ENCODE data around the gene PSORS1C1. TPM values are rescaled to one million over a fixed set of nuclear protein-coding genes. Genes with fewer than 3 reads are reported as not detected.

Gene PSORS1C1
- total and polyA plus RNA-seq, 10 donors = 0.11 to 3.4 (median 0.76) TPM; not detected in 3

GRCh38 chr6:31154436-31154835 lies 39.8 kb downstream of the PSORS1C1 start:
- TF ChIP-seq POLR2AphosphoS5 (IDR thresholded peaks at IDR 0.05) (no peak), POLR2A (IDR thresholded peaks at IDR 0.05) (no peak), CTCF (IDR thresholded peaks at IDR 0.05 in 8 of 11, conservative IDR thresholded peaks at IDR 0.05 in 3 of 11) (no peak)
- Histone ChIP-seq H3K9me3 (no peaks in the 10 kb centered on the region), H3K4me1 (peaks cover 11 to 25% (median 19%) of the 10 kb centered on the region in 6 donors), H3K27ac (no peak overlapping the region), H3K4me3 (no peak overlapping the region), H3K27me3 (replicated peaks in 1 of 7) (no peaks in the 10 kb centered on the region), H3K36me3 (peaks cover 0 to 58% (median 21%) of the 10 kb centered on the region in 6 donors)
- intact Hi-C loops (cut with DNase I; ENCODE audit: low total_unique reads) = no loop called here
- WGBS, 5 donors = 91 to 99% (median 97%) methylated on average over 9 to 15 of the region's 15 CpGs
- DNase-seq = no peak

- intact Hi-C loops (cut with DNase I; ENCODE audit: low total_unique reads) = no loop called here
- 94 to 99% (median 96%) methylated on average over 7 of the region's 7 CpGs for WGBS, 5 donors
These were observed 42.0 kb downstream of the PSORS1C1 start for GRCh38 chr6:31156641-31157040.

GRCh38 chr6:31157513-31158139 lies 43.0 kb downstream of the PSORS1C1 start, which contains the start of gene CCHCR1:
Gene CCHCR1 (minus strand): TSS chr6:31157802. CDS start chr6:31157600, 202 bp downstream.
- Histone ChIP-seq H3K27ac (peak within 1 kb of the TSS; percentile 42 to 90 (median 79)), H3K36me3 (peaks cover 0 to 52% (median 7%) of the 10 kb centered on the region in 6 donors), H3K9me3 (no peaks in the 10 kb centered on the region), H3K4me3 (peak within 1 kb of the TSS; percentile 63 to 94 (median 84)), H3K4me1 (peaks cover 11 to 38% (median 25%) of the 10 kb centered on the region in 6 donors), H3K27me3 (replicated peaks in 1 of 7) (no peaks in the 10 kb centered on the region)
- no peak for DNase-seq
- 11 to 16% (median 14%) methylated on average over 14 of the region's 14 CpGs for WGBS, 5 donors
- intact Hi-C loops (cut with DNase I; ENCODE audit: low total_unique reads) = no loop called here
- TF ChIP-seq CTCF (IDR thresholded peaks at IDR 0.05 in 8 of 11, conservative IDR thresholded peaks at IDR 0.05 in 3 of 11) (no peak), POLR2AphosphoS5 (IDR thresholded peaks at IDR 0.05) (no peak)

More at GRCh38 chr6:31156641-31157040, 42.0 kb downstream of the PSORS1C1 start:
- peaks cover 11 to 38% (median 25%) of the 10 kb centered on the region in 6 donors for H3K4me1 ChIP-seq
- no peak overlapping the region for H3K27ac ChIP-seq
- DNase-seq = no peak
- no peaks in the 10 kb centered on the region for H3K27me3 ChIP-seq (replicated peaks in 1 of 7)
- H3K4me3 ChIP-seq = no peak overlapping the region
- H3K9me3 ChIP-seq = no peaks in the 10 kb centered on the region
- TF ChIP-seq CTCF (IDR thresholded peaks at IDR 0.05 in 8 of 11, conservative IDR thresholded peaks at IDR 0.05 in 3 of 11) (no peak), POLR2A (IDR thresholded peaks at IDR 0.05) (no peak), POLR2AphosphoS5 (IDR thresholded peaks at IDR 0.05) (no peak)
- peaks cover 0 to 44% (median 7%) of the 10 kb centered on the region in 6 donors for H3K36me3 ChIP-seq

- 0 to 1% (median 0%) methylated on average over 47 to 65 of the region's 65 CpGs for WGBS, 5 donors
- no peaks in the 10 kb centered on the region for H3K9me3 ChIP-seq
- DNase-seq = peak; percentile 99
- TF ChIP-seq POLR2AphosphoS5 (IDR thresholded peaks at IDR 0.05) (peak; percentile 74 to 86 (median 85)), POLR2A (IDR thresholded peaks at IDR 0.05) (peak in 1 of 3 donors; percentile 32), CTCF (IDR thresholded peaks at IDR 0.05 in 8 of 11, conservative IDR thresholded peaks at IDR 0.05 in 3 of 11) (peak in 3 of 11 experiments; percentile 17 to 46 (median 31))
- no peaks in the 10 kb centered on the region for H3K27me3 ChIP-seq (replicated peaks in 1 of 7)
- H3K4me1 ChIP-seq = peaks cover 11 to 38% (median 25%) of the 10 kb centered on the region in 6 donors
- intact Hi-C loops (cut with DNase I; ENCODE audit: low total_unique reads) = no loop called here
- H3K4me3 ChIP-seq = peak within 1 kb of the TSS; percentile 63 to 94 (median 84)
- peaks cover 0 to 52% (median 7%) of the 10 kb centered on the region in 6 donors for H3K36me3 ChIP-seq
- peak within 1 kb of the TSS; percentile 42 to 90 (median 79) for H3K27ac ChIP-seq
These were observed 43.7 kb downstream of the PSORS1C1 start, which contains the start of gene TCF19 for GRCh38 chr6:31158140-31158862. Gene TCF19 (plus strand): TSS chr6:31158589. CDS start chr6:31159470, 881 bp downstream.

Data from spleen (tissue), 11 donors.